Neural cell (in vitro differentiated cells): Measurements from ENCODE around the gene LDLRAD4. TPM values are rescaled to one million over a fixed set of nuclear protein-coding genes. Genes with fewer than 3 reads are reported as not detected.

ENCODE experiments used
- H2AFZ ChIP-seq: fragments of 200-600, 300-800 bp; sonication (generic), shearing (Covaris generic); 2 replicates; pipeline ENCODE4 v1.6.0; 2014; ENCODE audit warnings: low read depth, mild to moderate bottlenecking, antibody characterized with exemption, low read length, moderate library complexity
- H3F3A ChIP-seq: fragments of 200-600 bp; shearing (Covaris generic); 2 replicates; pipeline ENCODE4 v1.6.1; 2016; ENCODE audit warnings: mild to moderate bottlenecking, moderate library complexity, mixed read lengths, antibody characterized with exemption, low read length; ENCODE audit not compliant: insufficient read depth, poor library complexity, severe bottlenecking
- H3K27ac ChIP-seq: fragments of 200-600, 300-800 bp; sonication (generic), shearing (Covaris generic); 2 replicates; pipeline ENCODE4 v1.5.1; 2014; ENCODE audit warnings: mild to moderate bottlenecking, low read length, moderate library complexity
- H3K27me3 ChIP-seq: fragments of 300-800, 200-600 bp; sonication (generic), shearing (Covaris generic); 2 replicates; pipeline ENCODE4 v1.6.0; 2014; ENCODE audit warnings: mild to moderate bottlenecking, low read depth, low read length, moderate library complexity; ENCODE audit not compliant: insufficient read depth
- H3K36me3 ChIP-seq: fragments of 300-800, 200-600 bp; sonication (generic), shearing (Covaris generic); 2 replicates; pipeline ENCODE4 v1.5.1; 2014; ENCODE audit warnings: mild to moderate bottlenecking, antibody characterized with exemption, low read length, moderate library complexity; ENCODE audit not compliant: insufficient read depth
- H3K4me2 ChIP-seq: fragments of 300-800, 200-600 bp; sonication (generic), shearing (Covaris generic); 2 replicates; pipeline ENCODE4 v1.6.0; 2014; ENCODE audit warnings: mild to moderate bottlenecking, low read length
- H3K4me3 ChIP-seq: fragments of 300-800, 200-600 bp; sonication (generic), shearing (Covaris generic); 2 replicates; pipeline ENCODE4 v1.5.1; 2014; ENCODE audit warnings: mild to moderate bottlenecking, low read length, moderate library complexity
- H3K79me2 ChIP-seq: fragments of 200-600 bp; shearing (Covaris generic); replicated peaks from 2 replicates; pipeline ENCODE4 v1.6.0; 2014; ENCODE audit warnings: mild to moderate bottlenecking, low read length, moderate library complexity; ENCODE audit not compliant: insufficient read depth
- H3K9ac ChIP-seq: fragments of 300-800, 200-600 bp; sonication (generic), shearing (Covaris generic); 2 replicates; pipeline ENCODE4 v1.6.1; 2016; ENCODE audit warnings: mild to moderate bottlenecking, low read length, mixed read lengths
- H3K9me2 ChIP-seq: fragments of 200-600 bp; shearing (Covaris generic); 2 replicates; pipeline ENCODE4 v1.6.1; 2016; ENCODE audit warnings: mild to moderate bottlenecking, low read length, mixed read lengths; ENCODE audit not compliant: insufficient read depth
- H3K9me3 ChIP-seq: fragments of 200-600, 300-800 bp; sonication (generic), shearing (Covaris generic); 2 replicates; pipeline ENCODE4 v1.6.1; 2016; ENCODE audit warnings: mild to moderate bottlenecking, mixed run types, low read length, moderate library complexity, mixed read lengths
- H4K20me1 ChIP-seq: fragments of 200-600 bp; shearing (Covaris generic); 2 replicates; pipeline ENCODE4 v1.6.1; 2016; ENCODE audit warnings: mild to moderate bottlenecking, mixed run types; ENCODE audit not compliant: insufficient read depth
- CTCF ChIP-seq: fragments of 450-650 bp; IDR thresholded peaks from 2 replicates; pipeline ENCODE4 v1.5.1; 2014; ENCODE audit warnings: antibody characterized with exemption, mild to moderate bottlenecking, moderate library complexity; ENCODE audit not compliant: poor library complexity, severe bottlenecking
- EP300 ChIP-seq: fragments of 450-650 bp; conservative IDR thresholded peaks from 2 replicates; pipeline ENCODE4 v1.6.1; 2014; ENCODE audit warnings: antibody characterized with exemption, mild to moderate bottlenecking, moderate library complexity; ENCODE audit not compliant: poor library complexity, severe bottlenecking
- EZH2 ChIP-seq: fragments of 200-600, 300-800 bp; shearing (Covaris generic), sonication (generic); IDR thresholded peaks from 2 replicates; pipeline ENCODE4 v1.6.1; 2014; ENCODE audit warnings: antibody characterized with exemption, low read length, borderline replicate concordance, mild to moderate bottlenecking; ENCODE audit not compliant: insufficient read depth, poor library complexity, severe bottlenecking
- MXI1 ChIP-seq: fragments of 450-650 bp; conservative IDR thresholded peaks from 2 replicates; pipeline ENCODE4 v1.6.1; 2014; ENCODE audit warnings: antibody characterized with exemption, mild to moderate bottlenecking; ENCODE audit not compliant: poor library complexity, severe bottlenecking
- POLR2AphosphoS5 ChIP-seq: IDR thresholded peaks from 2 replicates; pipeline ENCODE4 v1.6.1; 2012
- RAD21 ChIP-seq: fragments of 450-650 bp; conservative IDR thresholded peaks from 2 replicates; pipeline ENCODE4 v1.6.1; 2014; ENCODE audit warnings: antibody characterized with exemption, mild to moderate bottlenecking, moderate library complexity
- SMC3 ChIP-seq: fragments of 450-650 bp; conservative IDR thresholded peaks from 2 replicates; pipeline ENCODE4 v1.6.1; 2014; ENCODE audit warnings: antibody characterized with exemption, mild to moderate bottlenecking, moderate library complexity; ENCODE audit not compliant: poor library complexity
- TAF1 ChIP-seq: IDR thresholded peaks from 2 replicates; pipeline ENCODE4 v1.6.1; 2012; ENCODE audit warnings: low read depth
- polyA plus RNA-seq: library from polyadenylated mRNA; depleted of rRNA; stranded (reverse); fragments of >200 nt; gene quantifications from 2 replicates; pipeline ENCODE4 v1.2.3, GENCODE V29; 2014
- TF ChIP-seq, protein P1 (sequence below): IDR thresholded peaks from 2 replicates; pipeline ENCODE4 v1.6.1; 2012; ENCODE audit warnings: borderline replicate concordance

LDLRAD4 gene
- polyA plus RNA-seq, 1 donor from 2014 or later: 3.7 TPM

- H4K20me1 ChIP-seq: no peaks in the 10 kb centered on the region
- H3K27me3 ChIP-seq: no peaks in the 10 kb centered on the region
- no peaks in the 10 kb centered on the region for H3K79me2 ChIP-seq
- no peaks in the 10 kb centered on the region for H3F3A ChIP-seq
- H3K9me2 ChIP-seq: no peaks in the 10 kb centered on the region
- H3K9ac ChIP-seq: no peak overlapping the region
- no peak overlapping the region for H3K4me2 ChIP-seq
- no peaks in the 10 kb centered on the region for H3K9me3 ChIP-seq
- no peaks in the 10 kb centered on the region for H3K36me3 ChIP-seq
- no peak for TF ChIP-seq SMC3
- no peak for TF ChIP-seq CTCF
- no peak for TF ChIP-seq EP300
- TF ChIP-seq POLR2AphosphoS5: no peak
- TF ChIP-seq TAF1: no peak
- TF ChIP-seq, protein P1, sequence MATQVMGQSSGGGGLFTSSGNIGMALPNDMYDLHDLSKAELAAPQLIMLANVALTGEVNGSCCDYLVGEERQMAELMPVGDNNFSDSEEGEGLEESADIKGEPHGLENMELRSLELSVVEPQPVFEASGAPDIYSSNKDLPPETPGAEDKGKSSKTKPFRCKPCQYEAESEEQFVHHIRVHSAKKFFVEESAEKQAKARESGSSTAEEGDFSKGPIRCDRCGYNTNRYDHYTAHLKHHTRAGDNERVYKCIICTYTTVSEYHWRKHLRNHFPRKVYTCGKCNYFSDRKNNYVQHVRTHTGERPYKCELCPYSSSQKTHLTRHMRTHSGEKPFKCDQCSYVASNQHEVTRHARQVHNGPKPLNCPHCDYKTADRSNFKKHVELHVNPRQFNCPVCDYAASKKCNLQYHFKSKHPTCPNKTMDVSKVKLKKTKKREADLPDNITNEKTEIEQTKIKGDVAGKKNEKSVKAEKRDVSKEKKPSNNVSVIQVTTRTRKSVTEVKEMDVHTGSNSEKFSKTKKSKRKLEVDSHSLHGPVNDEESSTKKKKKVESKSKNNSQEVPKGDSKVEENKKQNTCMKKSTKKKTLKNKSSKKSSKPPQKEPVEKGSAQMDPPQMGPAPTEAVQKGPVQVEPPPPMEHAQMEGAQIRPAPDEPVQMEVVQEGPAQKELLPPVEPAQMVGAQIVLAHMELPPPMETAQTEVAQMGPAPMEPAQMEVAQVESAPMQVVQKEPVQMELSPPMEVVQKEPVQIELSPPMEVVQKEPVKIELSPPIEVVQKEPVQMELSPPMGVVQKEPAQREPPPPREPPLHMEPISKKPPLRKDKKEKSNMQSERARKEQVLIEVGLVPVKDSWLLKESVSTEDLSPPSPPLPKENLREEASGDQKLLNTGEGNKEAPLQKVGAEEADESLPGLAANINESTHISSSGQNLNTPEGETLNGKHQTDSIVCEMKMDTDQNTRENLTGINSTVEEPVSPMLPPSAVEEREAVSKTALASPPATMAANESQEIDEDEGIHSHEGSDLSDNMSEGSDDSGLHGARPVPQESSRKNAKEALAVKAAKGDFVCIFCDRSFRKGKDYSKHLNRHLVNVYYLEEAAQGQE: no peak
- TF ChIP-seq RAD21: no peak
- no peak for TF ChIP-seq MXI1
- TF ChIP-seq EZH2: no peak
- H3K27ac ChIP-seq: no peak overlapping the region
- H3K4me3 ChIP-seq: no peak overlapping the region
- no peak overlapping the region for H2AFZ ChIP-seq
Observed at GRCh38 chr18:13536578-13536977, 318.0 kb downstream of the LDLRAD4 start.

DNA sequence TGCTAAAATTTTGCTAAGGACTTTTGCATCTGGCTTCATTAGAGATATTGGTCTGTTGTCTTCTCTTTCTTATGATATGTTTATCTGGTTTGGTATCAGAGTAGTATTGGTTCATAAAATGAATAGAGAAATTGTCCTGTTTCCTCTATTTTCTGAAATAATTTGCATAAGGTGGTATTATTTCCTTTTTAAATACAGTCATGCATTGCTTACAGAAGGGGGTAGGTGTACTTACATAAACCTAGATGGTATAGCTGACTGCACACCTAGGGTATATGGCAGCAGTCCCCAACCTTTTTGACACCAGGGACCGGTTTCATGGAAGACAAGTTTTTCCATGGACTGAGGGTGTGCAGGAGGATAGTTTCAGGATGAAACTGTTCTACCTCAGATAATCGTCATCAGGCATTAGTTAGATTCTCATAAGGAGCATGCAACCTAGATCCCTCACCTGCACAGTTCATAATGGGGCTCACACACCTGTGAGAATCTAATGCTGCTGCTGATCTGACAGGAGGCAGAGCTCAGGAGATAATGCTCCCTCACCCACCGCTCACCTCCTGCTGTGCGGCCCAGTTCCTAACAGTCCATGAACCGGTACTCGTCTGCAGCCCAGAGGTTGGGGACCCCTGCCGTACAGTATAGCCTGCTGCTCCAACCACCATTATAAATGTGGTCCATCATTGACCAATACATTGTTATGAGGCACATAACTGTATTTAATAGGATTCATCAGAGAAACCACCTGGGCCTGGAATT, 318.6 kb downstream of the LDLRAD4 start:
- no peaks in the 10 kb centered on the region for H3K79me2 ChIP-seq
- H2AFZ ChIP-seq: no peak overlapping the region
- H3K9ac ChIP-seq: no peak overlapping the region
- H3K4me3 ChIP-seq: no peak overlapping the region
- no peaks in the 10 kb centered on the region for H4K20me1 ChIP-seq
- no peak overlapping the region for H3K27ac ChIP-seq
- no peaks in the 10 kb centered on the region for H3K36me3 ChIP-seq
- H3K9me3 ChIP-seq: no peaks in the 10 kb centered on the region
- TF ChIP-seq SMC3 (no peak), MXI1 (no peak), RAD21 (no peak), EP300 (no peak), TAF1 (no peak), EZH2 (no peak), POLR2AphosphoS5 (no peak), CTCF (no peak)
- TF ChIP-seq, protein P1: no peak
- no peaks in the 10 kb centered on the region for H3K27me3 ChIP-seq
- no peak overlapping the region for H3K4me2 ChIP-seq
- H3K9me2 ChIP-seq: no peaks in the 10 kb centered on the region
- no peaks in the 10 kb centered on the region for H3F3A ChIP-seq
